Umbilical cord (tissue), 2 donors: ENCODE data around the gene TRAF1. TPM values are rescaled to one million over a fixed set of nuclear protein-coding genes. Genes with fewer than 3 reads are reported as not detected.

Experiments
- DNase-seq: peaks from one replicate; pipeline ENCODE4 v3.0.0-alpha.2; 2015; ENCODE audit warnings: low spot score
- total RNA-seq: library from RNA; depleted of rRNA; stranded (reverse); fragments of >200 nt; gene quantifications from one replicate; pipeline ENCODE4 v1.2.3, GENCODE V29; 2014; ENCODE audit warnings: low replicate concordance; ENCODE audit not compliant: insufficient read depth

TRAF1 gene
- total RNA-seq, 1 donor from 2014 or later, result 12.5 TPM

GRCh38 chr9:120924698-120925534 lies 1.7 kb downstream of the TRAF1 start:
- no peak for DNase-seq

GRCh38 chr9:120923620-120924328 lies 2.8 kb downstream of the TRAF1 start:
- no peak for DNase-seq

GRCh38 chr9:120922404-120923195 lies 4.0 kb downstream of the TRAF1 start:
- DNase-seq, result no peak

- DNase-seq, result peak; percentile 77
These were observed 4.9 kb downstream of the TRAF1 start for GRCh38 chr9:120921661-120922181.

- DNase-seq, result no peak
These were observed 5.8 kb downstream of the TRAF1 start for GRCh38 chr9:120920806-120921178.

- DNase-seq, result peak; percentile 48
These were observed 6.5 kb downstream of the TRAF1 start for GRCh38 chr9:120919843-120920805.

GRCh38 chr9:120918931-120919842 lies 7.4 kb downstream of the TRAF1 start:
- peak; percentile 45 for DNase-seq

- DNase-seq, result no peak
These were observed 8.4 kb downstream of the TRAF1 start for GRCh38 chr9:120917929-120918762.

GRCh38 chr9:120916991-120917880 lies 9.4 kb downstream of the TRAF1 start:
- no peak for DNase-seq

GRCh38 chr9:120916588-120916987 lies 10.0 kb downstream of the TRAF1 start:
- peak; percentile 68 for DNase-seq

- DNase-seq, result no peak
These were observed 10.6 kb downstream of the TRAF1 start for GRCh38 chr9:120915854-120916470.

GRCh38 chr9:120914953-120915352 lies 11.6 kb downstream of the TRAF1 start:
- DNase-seq, result no peak

- DNase-seq, result no peak
These were observed 12.2 kb downstream of the TRAF1 start for GRCh38 chr9:120914396-120914795.

- no peak for DNase-seq
These were observed 12.8 kb downstream of the TRAF1 start for GRCh38 chr9:120913647-120914264.

GRCh38 chr9:120912958-120913646 lies 13.5 kb downstream of the TRAF1 start:
- DNase-seq, result no peak

- no peak for DNase-seq
These were observed 15.2 kb downstream of the TRAF1 start for GRCh38 chr9:120911295-120911837.
